ENCODE measurements around the gene PCCA. TPM values are rescaled to one million over a fixed set of nuclear protein-coding genes. Genes with fewer than 3 reads are reported as not detected.

Gene PCCA
- total RNA-seq, 1 donor from 2014 or later, result 66.8 TPM

DNA sequence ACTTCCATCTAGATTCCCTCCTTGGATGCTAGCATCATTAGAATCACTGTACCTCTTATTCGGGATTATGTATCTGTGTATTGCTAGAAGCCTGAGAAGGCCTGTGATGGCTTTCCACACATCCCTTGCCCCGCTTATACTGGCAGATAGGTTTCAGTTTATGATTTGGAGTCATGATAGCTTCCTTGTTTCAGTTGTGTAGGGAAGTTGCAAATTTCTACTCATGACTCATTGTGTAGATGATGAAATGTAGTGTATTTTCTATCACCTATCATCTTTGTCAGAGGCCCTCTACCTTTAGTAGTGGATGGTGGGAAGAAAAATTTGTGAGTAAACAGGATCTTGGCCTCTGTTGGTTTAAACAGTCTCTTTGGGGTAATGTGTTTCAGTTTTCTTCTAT lies 334.5 kb downstream of the PCCA start:
- no peak overlapping the region for H3K27ac Mint-ChIP-seq (ENCODE audit: unreplicated experiment)
- no peaks in the 10 kb centered on the region for H3K27me3 Mint-ChIP-seq (ENCODE audit: unreplicated experiment)
- no peaks in the 10 kb centered on the region for H3K36me3 Mint-ChIP-seq (ENCODE audit: unreplicated experiment)
- H3K4me3 Mint-ChIP-seq (ENCODE audit: unreplicated experiment), result no peak overlapping the region
- DNase-seq, result no peak
- H3K9me3 Mint-ChIP-seq (ENCODE audit: unreplicated experiment), result no peaks in the 10 kb centered on the region
- peaks cover 13% of the 10 kb centered on the region for H3K4me1 Mint-ChIP-seq (ENCODE audit: low read depth, unreplicated experiment)
- TF ChIP-seq, protein P1, sequence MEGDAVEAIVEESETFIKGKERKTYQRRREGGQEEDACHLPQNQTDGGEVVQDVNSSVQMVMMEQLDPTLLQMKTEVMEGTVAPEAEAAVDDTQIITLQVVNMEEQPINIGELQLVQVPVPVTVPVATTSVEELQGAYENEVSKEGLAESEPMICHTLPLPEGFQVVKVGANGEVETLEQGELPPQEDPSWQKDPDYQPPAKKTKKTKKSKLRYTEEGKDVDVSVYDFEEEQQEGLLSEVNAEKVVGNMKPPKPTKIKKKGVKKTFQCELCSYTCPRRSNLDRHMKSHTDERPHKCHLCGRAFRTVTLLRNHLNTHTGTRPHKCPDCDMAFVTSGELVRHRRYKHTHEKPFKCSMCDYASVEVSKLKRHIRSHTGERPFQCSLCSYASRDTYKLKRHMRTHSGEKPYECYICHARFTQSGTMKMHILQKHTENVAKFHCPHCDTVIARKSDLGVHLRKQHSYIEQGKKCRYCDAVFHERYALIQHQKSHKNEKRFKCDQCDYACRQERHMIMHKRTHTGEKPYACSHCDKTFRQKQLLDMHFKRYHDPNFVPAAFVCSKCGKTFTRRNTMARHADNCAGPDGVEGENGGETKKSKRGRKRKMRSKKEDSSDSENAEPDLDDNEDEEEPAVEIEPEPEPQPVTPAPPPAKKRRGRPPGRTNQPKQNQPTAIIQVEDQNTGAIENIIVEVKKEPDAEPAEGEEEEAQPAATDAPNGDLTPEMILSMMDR (IDR thresholded peaks at IDR 0.05; ENCODE audit: partially characterized antibody, unreplicated experiment), result no peak

DNA sequence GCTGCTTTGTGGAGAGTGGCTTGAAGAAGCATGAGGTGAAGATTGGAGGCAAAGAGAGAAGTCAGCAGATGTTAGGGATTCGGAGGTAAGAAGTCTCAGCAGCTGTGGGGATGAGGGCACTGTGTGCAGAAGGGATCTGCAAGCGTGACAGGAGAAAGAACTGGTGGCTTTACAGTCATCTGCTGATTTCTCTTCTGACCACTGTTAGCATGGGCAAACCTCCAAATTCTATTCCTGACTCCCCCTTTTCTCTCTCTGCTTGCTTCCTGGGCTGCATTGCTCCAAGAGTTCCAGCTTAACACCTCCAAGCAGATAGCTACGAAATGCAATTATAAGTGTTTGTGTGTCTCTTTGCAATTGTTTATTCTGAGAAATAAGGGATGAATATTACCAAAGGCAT lies 340.1 kb downstream of the PCCA start:
- H3K27ac Mint-ChIP-seq (ENCODE audit: unreplicated experiment), result no peak overlapping the region
- H3K9me3 Mint-ChIP-seq (ENCODE audit: unreplicated experiment), result no peaks in the 10 kb centered on the region
- H3K4me1 Mint-ChIP-seq (ENCODE audit: low read depth, unreplicated experiment), result peaks cover 13% of the 10 kb centered on the region
- no peaks in the 10 kb centered on the region for H3K36me3 Mint-ChIP-seq (ENCODE audit: unreplicated experiment)
- no peak for DNase-seq
- TF ChIP-seq, protein P1 (IDR thresholded peaks at IDR 0.05; ENCODE audit: partially characterized antibody, unreplicated experiment), result no peak
- H3K27me3 Mint-ChIP-seq (ENCODE audit: unreplicated experiment), result no peaks in the 10 kb centered on the region
- H3K4me3 Mint-ChIP-seq (ENCODE audit: unreplicated experiment), result no peak overlapping the region

DNA sequence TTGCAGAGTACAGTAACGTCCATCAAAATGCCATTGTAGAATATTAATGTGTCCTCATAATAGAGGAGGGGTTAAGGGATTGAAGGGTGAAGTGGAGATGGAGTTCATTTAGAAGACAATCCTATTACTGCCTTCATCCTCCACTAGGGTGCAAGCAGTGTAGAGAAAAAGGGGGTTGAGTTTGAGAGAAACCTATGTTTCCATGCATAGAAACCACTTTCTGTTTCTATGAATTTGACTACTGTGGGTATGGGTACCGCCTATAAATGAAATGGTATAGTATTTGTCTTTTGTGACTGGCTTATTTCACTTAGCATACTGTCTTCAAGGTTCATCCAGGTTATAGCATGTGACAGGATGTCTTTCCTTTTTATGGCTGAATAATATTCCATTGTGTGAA lies 343.7 kb downstream of the PCCA start:
- H3K4me1 Mint-ChIP-seq (ENCODE audit: low read depth, unreplicated experiment), result no peaks in the 10 kb centered on the region
- H3K27ac Mint-ChIP-seq (ENCODE audit: unreplicated experiment), result no peak overlapping the region
- H3K4me3 Mint-ChIP-seq (ENCODE audit: unreplicated experiment), result no peak overlapping the region
- H3K9me3 Mint-ChIP-seq (ENCODE audit: unreplicated experiment), result peaks cover 7% of the 10 kb centered on the region
- H3K27me3 Mint-ChIP-seq (ENCODE audit: unreplicated experiment), result no peaks in the 10 kb centered on the region
- TF ChIP-seq, protein P1 (IDR thresholded peaks at IDR 0.05; ENCODE audit: partially characterized antibody, unreplicated experiment), result no peak
- DNase-seq, result no peak
- H3K36me3 Mint-ChIP-seq (ENCODE audit: unreplicated experiment), result peaks cover 10% of the 10 kb centered on the region

DNA sequence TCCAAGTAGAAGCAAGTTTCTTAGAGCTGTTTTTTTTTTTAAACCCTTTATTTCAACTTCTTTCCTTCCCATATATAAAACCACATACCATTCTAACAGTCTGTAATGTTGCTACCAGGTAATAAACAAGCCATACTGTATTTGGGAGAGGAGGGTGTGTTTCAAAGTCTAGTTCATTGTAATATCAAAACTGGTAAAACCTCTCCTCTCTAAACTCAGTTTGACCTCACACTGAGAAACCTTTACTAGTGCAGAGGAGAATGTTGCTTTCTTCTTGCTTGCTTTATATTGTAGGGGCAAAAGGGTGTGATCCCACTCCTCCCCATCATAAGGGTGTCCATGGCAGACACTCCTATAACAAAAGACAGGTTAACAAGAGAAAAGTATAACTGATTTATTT lies 344.6 kb downstream of the PCCA start:
- no peaks in the 10 kb centered on the region for H3K27me3 Mint-ChIP-seq (ENCODE audit: unreplicated experiment)
- TF ChIP-seq, protein P1 (IDR thresholded peaks at IDR 0.05; ENCODE audit: partially characterized antibody, unreplicated experiment), result no peak
- peaks cover 7% of the 10 kb centered on the region for H3K9me3 Mint-ChIP-seq (ENCODE audit: unreplicated experiment)
- H3K4me1 Mint-ChIP-seq (ENCODE audit: low read depth, unreplicated experiment), result no peaks in the 10 kb centered on the region
- no peak for DNase-seq
- peaks cover 10% of the 10 kb centered on the region for H3K36me3 Mint-ChIP-seq (ENCODE audit: unreplicated experiment)
- H3K27ac Mint-ChIP-seq (ENCODE audit: unreplicated experiment), result no peak overlapping the region
- no peak overlapping the region for H3K4me3 Mint-ChIP-seq (ENCODE audit: unreplicated experiment)

DNA sequence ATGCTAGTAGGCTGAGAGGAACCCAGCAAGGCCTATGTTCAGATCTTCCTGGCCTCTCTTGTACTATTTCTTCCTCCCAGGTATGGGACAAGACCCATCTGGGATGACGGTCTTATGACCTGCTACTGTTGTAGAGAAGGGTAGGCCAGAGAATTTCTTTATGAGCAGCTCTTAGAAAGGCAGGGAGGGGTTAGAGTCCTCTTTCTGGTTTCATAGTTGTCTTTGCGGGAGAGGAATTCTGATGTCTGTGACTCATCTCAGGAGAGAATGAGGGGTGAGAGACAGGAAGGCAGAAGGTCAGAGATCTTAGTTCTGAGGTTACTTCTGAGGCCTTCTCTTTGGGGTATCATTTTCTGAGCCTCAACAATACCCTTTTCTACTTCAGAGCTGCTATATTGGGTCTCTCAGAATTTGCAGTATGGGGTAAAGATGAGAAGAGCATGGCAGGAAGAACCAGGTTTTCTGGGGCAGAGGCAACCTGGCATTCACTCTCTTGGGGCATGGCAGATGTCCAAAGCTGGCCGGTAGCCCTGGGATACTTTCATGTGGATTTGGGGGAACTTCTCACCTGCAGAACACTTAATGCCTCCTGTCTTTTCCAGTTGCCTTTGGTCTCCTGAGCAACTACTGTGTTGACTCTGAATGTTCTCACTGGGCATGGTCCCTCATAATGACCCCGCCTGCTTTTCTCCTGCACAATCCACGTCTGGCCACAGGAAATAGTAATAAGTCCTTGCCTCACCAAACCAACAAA lies 345.3 kb downstream of the PCCA start:
- Mint-ChIP-seq H3K27me3 (ENCODE audit: unreplicated experiment) (no peaks in the 10 kb centered on the region), H3K9me3 (ENCODE audit: unreplicated experiment) (peaks cover 7% of the 10 kb centered on the region), H3K27ac (ENCODE audit: unreplicated experiment) (no peak overlapping the region), H3K4me1 (ENCODE audit: low read depth, unreplicated experiment) (no peaks in the 10 kb centered on the region), H3K4me3 (ENCODE audit: unreplicated experiment) (no peak overlapping the region), H3K36me3 (ENCODE audit: unreplicated experiment) (peaks cover 10% of the 10 kb centered on the region)
- no peak for DNase-seq
- TF ChIP-seq, protein P1 (IDR thresholded peaks at IDR 0.05; ENCODE audit: partially characterized antibody, unreplicated experiment), result no peak

Data from glutamatergic neuron (in vitro differentiated cells).